Spleen (tissue), 11 donors: ENCODE measurements around the gene S100A1. TPM values are rescaled to one million over a fixed set of nuclear protein-coding genes. Genes with fewer than 3 reads are reported as not detected.

Experiments used
- DNase-seq: peaks from one replicate; pipeline ENCODE4 v3.0.0-alpha.2; 2020
- H3K27ac ChIP-seq, 8 donors: fragments of 200-600 bp; sonication (generic) in 7 of 8; 1 replicate in 4 of 8; 2 replicates in 4 of 8; pipeline versions ENCODE4 v1.5.0 to v1.8.0; 2016 to 2021; ENCODE audit warnings: inconsistent platforms in 4 of 8, mild to moderate bottlenecking in 4 of 8, moderate library complexity in 1 of 8
- H3K27me3 ChIP-seq, 7 donors: fragments of 200-600 bp; sonication (generic) in 6 of 7; replicated peaks in 1 of 7; 1 replicate in 4 of 7; 2 replicates in 3 of 7; pipeline versions ENCODE4 v1.5.0 to v1.8.0; 2016 to 2021; ENCODE audit warnings: inconsistent platforms in 3 of 7, mild to moderate bottlenecking in 1 of 7
- H3K36me3 ChIP-seq, 6 donors: fragments of 200-600 bp; sonication (generic) in 5 of 6; 1 replicate in 4 of 6; 2 replicates in 2 of 6; pipeline versions ENCODE4 v1.5.0 to v1.8.0; 2016 to 2021; ENCODE audit warnings: inconsistent platforms in 2 of 6
- H3K4me1 ChIP-seq, 6 donors: fragments of 200-600 bp; sonication (generic) in 5 of 6; 1 replicate in 3 of 6; 2 replicates in 3 of 6; pipeline versions ENCODE4 v1.5.0 to v1.8.0; 2016 to 2021; ENCODE audit warnings: inconsistent platforms in 3 of 6
- H3K4me3 ChIP-seq, 8 donors: fragments of 200-600 bp; sonication (generic) in 7 of 8; 1 replicate in 4 of 8; 2 replicates in 4 of 8; pipeline versions ENCODE4 v1.5.0 to v1.8.0; 2016 to 2021; ENCODE audit warnings: inconsistent platforms in 4 of 8, mild to moderate bottlenecking in 4 of 8, moderate library complexity in 2 of 8
- H3K9me3 ChIP-seq, 8 donors: fragments of 200-600 bp; sonication (generic) in 7 of 8; 1 replicate in 4 of 8; 2 replicates in 4 of 8; pipeline versions ENCODE4 v1.5.0 to v1.8.0; 2016 to 2021; ENCODE audit warnings: inconsistent platforms in 4 of 8
- CTCF ChIP-seq, 11 experiments: fragments of 200-600 bp in 7 of 11; fragments of 450-650 bp in 4 of 11; sonication (generic) in 4 of 11; IDR thresholded peaks in 8 of 11; conservative IDR thresholded peaks in 3 of 11; 1 replicate in 7 of 11; 2 replicates in 4 of 11; pipeline versions ENCODE4 v1.4.0 to v1.8.0; 2016 to 2021; ENCODE audit warnings: antibody characterized with exemption in 11 of 11, inconsistent platforms in 4 of 11, mild to moderate bottlenecking in 1 of 11
- POLR2A ChIP-seq, 3 donors: fragments of 450-650 bp; IDR thresholded peaks; one replicate each; pipeline ENCODE4 v1.5.1; 2017; ENCODE audit warnings: antibody characterized with exemption in 3 of 3, mild to moderate bottlenecking in 1 of 3
- POLR2AphosphoS5 ChIP-seq, 3 donors: sonication (generic); formaldehyde crosslinking; IDR thresholded peaks; one replicate each; pipeline ENCODE4 v1.5.1; 2017; ENCODE audit warnings: antibody characterized with exemption in 3 of 3
- WGBS, 5 donors: extraction: QIAGEN DNeasy Blood & Tissue Kit in 3 of 5; methylation state at CpG; one replicate each; pipeline versions ENCODE4 v1.1.5 to v1.1.7; 2013 to 2018; 5-methylcytosine and 5-hydroxymethylcytosine counted together
- intact Hi-C: fragments of 100-400 bp; cut with DNase I; formaldehyde crosslinking; loops from one replicate; pipeline ENCODE4 v1.15.0; 2023; ENCODE audit warnings: low total_unique reads
- polyA plus RNA-seq, 3 donors: library from polyadenylated mRNA; stranded (reverse); fragments of 200-250 nt; gene quantifications; one replicate each; pipeline ENCODE4 v1.2.1, GENCODE V29; 2013
- total RNA-seq, 7 donors: library from RNA; depleted of rRNA in 3 of 7; stranded (reverse); fragments of >200 nt in 3 of 7; fragmentation: NEBNext Ultra II Directional in 4 of 7; extraction: Animal tissue kit (Norgen Biotek cat#: 25700) in 4 of 7; gene quantifications; one replicate each; pipeline versions ENCODE4 v1.1.0 to v1.2.1, GENCODE V29; 2016 to 2021
- donor health status: healthy with polysubstance abuse.
- donor health status: DM: no; HTN: no; CAD: no; lungs with moderate emphysema.
- donor health status: DM: no; HTN: no; CAD: no.
- donor health status: Bipolar disorder and iron deficiency.
- donor health status: healthy.
- donor health status: DM: no; HTN: no; CAD: no.
- donor health status: DM: yes; HTN: yes; CAD: no.

The S100A1 gene
- total and polyA plus RNA-seq, 10 donors: 1.7 to 39.7 (median 5.4) TPM; not detected in 6

- peaks cover 0 to 24% (median 13%) of the 10 kb centered on the region in 6 donors for H3K4me1 ChIP-seq
- peak overlapping the region in 3 of 8 donors; percentile 39 to 65 (median 52) for H3K27ac ChIP-seq
- no peak overlapping the region for H3K4me3 ChIP-seq
- 60 to 81% (median 64%) methylated on average over 2 of the region's 2 CpGs for WGBS, 5 donors
- no peak for TF ChIP-seq POLR2AphosphoS5 (IDR thresholded peaks at IDR 0.05)
- TF ChIP-seq POLR2A (IDR thresholded peaks at IDR 0.05): no peak
- TF ChIP-seq CTCF (IDR thresholded peaks at IDR 0.05 in 8 of 11, conservative IDR thresholded peaks at IDR 0.05 in 3 of 11): no peak
- intact Hi-C loops: no loop called here
- no peaks in the 10 kb centered on the region for H3K36me3 ChIP-seq
- DNase-seq: no peak
- no peaks in the 10 kb centered on the region for H3K27me3 ChIP-seq
- H3K9me3 ChIP-seq: no peaks in the 10 kb centered on the region
Measured at GRCh38 chr1:153588482-153588881, 39.8 kb upstream of the S100A1 start.

GRCh38 chr1:153592748-153593147 is 35.5 kb upstream of the S100A1 start:
- peak overlapping the region in 1 of 8 donors; percentile 5 for H3K27ac ChIP-seq
- no peaks in the 10 kb centered on the region for H3K9me3 ChIP-seq
- H3K4me3 ChIP-seq: no peak overlapping the region
- H3K27me3 ChIP-seq: no peaks in the 10 kb centered on the region
- intact Hi-C loops: no loop called here
- 74 to 81% (median 79%) methylated on average over 4 of the region's 4 CpGs for WGBS, 5 donors
- TF ChIP-seq CTCF (IDR thresholded peaks at IDR 0.05 in 8 of 11, conservative IDR thresholded peaks at IDR 0.05 in 3 of 11) (no peak), POLR2AphosphoS5 (IDR thresholded peaks at IDR 0.05) (no peak), POLR2A (IDR thresholded peaks at IDR 0.05) (no peak)
- H3K36me3 ChIP-seq: no peaks in the 10 kb centered on the region
- peaks cover 0 to 15% (median 8%) of the 10 kb centered on the region in 6 donors for H3K4me1 ChIP-seq
- no peak for DNase-seq

- H3K27ac ChIP-seq: peak overlapping the region in 7 of 8 donors; percentile 6 to 89 (median 84)
- DNase-seq: peak; percentile 29
- TF ChIP-seq CTCF (IDR thresholded peaks at IDR 0.05 in 8 of 11, conservative IDR thresholded peaks at IDR 0.05 in 3 of 11): no peak
- peaks cover 11 to 48% (median 20%) of the 10 kb centered on the region in 6 donors for H3K4me1 ChIP-seq
- intact Hi-C loops: no loop called here
- no peaks in the 10 kb centered on the region for H3K9me3 ChIP-seq
- WGBS, 5 donors: 51 to 81% (median 73%) methylated on average over 6 of the region's 6 CpGs
- no peaks in the 10 kb centered on the region for H3K36me3 ChIP-seq
- H3K4me3 ChIP-seq: no peak overlapping the region
- no peaks in the 10 kb centered on the region for H3K27me3 ChIP-seq
Measured at GRCh38 chr1:153597206-153597605, 31.0 kb upstream of the S100A1 start.

- intact Hi-C loops: no loop called here
- Histone ChIP-seq H3K27ac (peak overlapping the region; percentile 74 to 89 (median 83)), H3K4me3 (no peak overlapping the region), H3K9me3 (no peaks in the 10 kb centered on the region), H3K27me3 (no peaks in the 10 kb centered on the region), H3K4me1 (peaks cover 11 to 51% (median 20%) of the 10 kb centered on the region in 6 donors), H3K36me3 (no peaks in the 10 kb centered on the region)
- TF ChIP-seq POLR2AphosphoS5 (IDR thresholded peaks at IDR 0.05): peak in 2 of 3 donors; percentile 68 to 76
- no peak for TF ChIP-seq CTCF (IDR thresholded peaks at IDR 0.05 in 8 of 11, conservative IDR thresholded peaks at IDR 0.05 in 3 of 11)
- TF ChIP-seq POLR2A (IDR thresholded peaks at IDR 0.05): peak in 1 of 3 donors; percentile 58
- peak; percentile 85 for DNase-seq
- 28 to 51% (median 42%) methylated on average over 5 to 7 of the region's 7 CpGs for WGBS, 5 donors
Measured at GRCh38 chr1:153598309-153599172, 29.7 kb upstream of the S100A1 start.
